GM18505 (cell line): Measurements from ENCODE around the gene IDUA.

Source experiments
- ATAC-seq: cut with Tn5 transposase; IDR thresholded peaks from one replicate; pipeline ENCODE4 v1.9.1; 2021; ENCODE audit not compliant: unreplicated experiment
- POLR2A ChIP-seq: IDR thresholded peaks from 4 replicates; pipeline ENCODE4 v1.6.1; 2011; ENCODE audit warnings: borderline replicate concordance; ENCODE audit not compliant: insufficient read depth, insufficient read length; ENCODE audit errors: extremely low read depth

IDUA gene

GRCh38 chr4:1022739-1023066 lies 35.9 kb downstream of the IDUA start:
- no peak for ATAC-seq
- TF ChIP-seq POLR2A: no peak

- ATAC-seq: no peak
- TF ChIP-seq POLR2A: no peak
Observed at GRCh38 chr4:1023075-1023640, 36.3 kb downstream of the IDUA start.

GRCh38 chr4:1023895-1024740 lies 37.3 kb downstream of the IDUA start:
- no peak for TF ChIP-seq POLR2A
- no peak for ATAC-seq

GRCh38 chr4:1024882-1025545 lies 38.2 kb downstream of the IDUA start:
- no peak for ATAC-seq
- TF ChIP-seq POLR2A: no peak

GRCh38 chr4:1026115-1026514 lies 39.3 kb downstream of the IDUA start:
- TF ChIP-seq POLR2A: no peak
- ATAC-seq: peak; percentile 60

DNA sequence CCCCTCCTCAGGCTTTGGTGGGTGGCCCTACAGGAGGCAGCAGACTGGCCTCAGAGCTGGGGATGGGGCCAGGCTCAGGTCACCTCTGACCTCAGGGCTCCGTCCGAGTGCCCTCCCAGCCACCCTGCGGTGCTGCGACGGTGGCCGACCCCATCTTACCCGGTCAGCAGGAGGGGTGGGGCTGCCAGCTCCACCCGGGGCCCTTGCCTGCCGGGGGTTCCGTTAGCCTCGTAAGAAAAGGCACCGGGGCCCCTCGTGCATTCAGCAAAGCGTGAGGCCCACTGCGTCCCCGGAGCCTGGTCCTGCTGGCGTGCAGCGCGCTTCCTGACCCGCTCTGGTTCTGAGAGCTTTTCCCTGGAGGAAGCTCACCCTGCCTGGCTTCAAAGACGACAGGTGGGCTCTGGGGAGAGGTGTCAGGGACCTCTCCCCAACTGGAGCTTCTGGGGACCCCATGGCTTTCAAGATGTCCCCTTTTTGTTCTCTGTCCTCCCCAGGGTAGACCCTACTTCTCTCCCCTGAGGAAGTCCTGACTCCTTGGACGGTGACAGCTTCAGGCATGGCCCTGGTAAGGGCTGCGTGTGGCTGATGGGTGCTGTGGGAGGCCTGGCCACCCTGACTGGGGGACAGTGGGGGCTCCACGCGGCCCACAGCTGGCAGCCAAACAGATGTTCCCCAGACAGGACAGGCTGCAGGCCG lies 40.5 kb downstream of the IDUA start:
- TF ChIP-seq POLR2A: no peak
- no peak for ATAC-seq

DNA sequence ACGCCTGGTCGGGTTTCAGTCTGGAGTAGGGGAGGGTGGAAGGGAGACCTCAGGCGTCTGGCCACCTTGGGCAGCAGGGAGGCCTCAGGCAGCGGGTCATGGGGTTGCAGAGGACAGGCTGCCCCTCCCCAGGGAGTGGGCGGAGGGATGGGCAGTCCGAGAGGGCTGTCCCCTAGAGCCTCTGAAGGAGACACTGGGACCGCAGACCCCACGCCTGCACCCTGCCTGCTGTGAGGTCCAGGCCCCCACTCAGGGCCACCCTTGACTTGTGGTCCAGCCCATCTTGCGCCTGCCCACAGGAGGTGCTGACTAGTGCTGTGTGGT lies 41.0 kb downstream of the IDUA start:
- no peak for TF ChIP-seq POLR2A
- ATAC-seq: no peak

DNA sequence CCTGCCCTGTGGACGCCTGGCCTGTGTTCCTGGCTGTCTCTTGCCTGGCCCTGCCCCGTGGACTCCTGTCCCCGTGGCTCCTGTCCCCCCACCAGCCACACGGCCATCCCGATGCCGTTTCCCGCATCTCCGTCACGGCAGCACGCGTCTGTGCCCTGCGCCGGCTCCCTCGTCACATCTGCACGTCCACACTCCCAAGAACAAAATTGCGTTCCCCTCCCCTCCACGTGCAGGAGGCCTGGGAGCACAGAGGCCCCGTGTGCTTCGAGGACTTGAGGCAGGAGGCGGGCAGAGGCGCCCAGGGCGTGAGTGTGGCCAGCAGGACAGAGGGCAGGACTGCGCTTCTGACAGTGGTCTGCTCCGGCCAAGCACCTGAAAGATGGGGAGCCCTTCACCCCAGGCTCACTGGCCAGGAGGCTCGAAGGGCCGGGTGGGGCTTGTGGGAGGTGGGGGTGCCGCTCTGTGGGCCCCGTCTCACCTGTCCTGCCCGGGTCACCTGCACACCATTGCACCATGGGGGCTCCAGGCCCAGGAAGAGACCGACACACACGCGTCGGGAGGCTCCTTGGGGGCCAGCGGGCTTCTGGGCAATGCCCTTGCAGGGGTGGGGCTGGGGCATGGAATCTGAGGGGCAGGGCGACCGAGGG lies 41.9 kb downstream of the IDUA start:
- TF ChIP-seq POLR2A: no peak

GRCh38 chr4:1029529-1029928 lies 42.7 kb downstream of the IDUA start:
- no peak for TF ChIP-seq POLR2A
- ATAC-seq: no peak

More for the DNA sequence above, 41.9 kb downstream of the IDUA start:
- no peak for ATAC-seq

DNA sequence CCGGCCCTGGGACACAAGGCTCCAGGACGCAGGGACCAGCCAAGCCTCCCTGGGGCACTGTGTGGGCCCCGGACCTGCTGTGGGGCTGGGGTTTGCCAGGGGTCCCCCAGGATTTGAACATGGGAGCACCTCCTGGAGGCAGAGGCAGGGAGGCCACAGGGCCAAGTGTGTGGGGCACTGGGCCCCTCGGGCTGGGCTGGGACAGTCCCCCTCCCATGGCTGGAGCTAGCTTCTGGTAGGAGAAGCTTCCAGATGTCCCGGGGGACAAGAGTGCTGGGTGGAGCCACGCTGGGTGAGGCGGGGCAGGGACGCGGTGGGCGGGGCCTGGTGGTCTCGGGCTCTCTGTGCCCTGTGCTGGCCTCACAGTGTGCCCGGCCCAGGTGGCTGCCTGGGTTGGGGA lies 43.2 kb downstream of the IDUA start:
- ATAC-seq: no peak
- no peak for TF ChIP-seq POLR2A

- ATAC-seq: no peak
- TF ChIP-seq POLR2A: no peak
Observed at GRCh38 chr4:1030559-1030958, 43.7 kb downstream of the IDUA start.

- TF ChIP-seq POLR2A: no peak
- no peak for ATAC-seq
Observed at GRCh38 chr4:1031346-1031745, 44.5 kb downstream of the IDUA start.
